Frontal cortex (tissue), 4 donors: ENCODE measurements around the gene DAGLA. TPM values are rescaled to one million over a fixed set of nuclear protein-coding genes. Genes with fewer than 3 reads are reported as not detected.
"Not testable (repeated sequence)": the region's sequence is repeated elsewhere in the genome, so short reads cannot be mapped to it uniquely, and the experiment has no call there.

Experiments
- DNase-seq, 2 donors: peaks; one replicate each; pipeline ENCODE4 v3.0.0; 2012; ENCODE audit warnings: low spot score in 2 of 2
- FAIRE-seq: peaks from 2 replicates; lab custom pipeline; 2012; peaks lifted over from hg19 to GRCh38; lab: Jason Lieb, UNC
- total RNA-seq: library from RNA; depleted of rRNA; stranded (reverse); fragments of >200 nt; gene quantifications from one replicate; pipeline ENCODE4 v1.2.3, GENCODE V29; 2014
- donor health status: control.
- donor health status: control.
- donor health status: control.

Gene DAGLA, protein sequence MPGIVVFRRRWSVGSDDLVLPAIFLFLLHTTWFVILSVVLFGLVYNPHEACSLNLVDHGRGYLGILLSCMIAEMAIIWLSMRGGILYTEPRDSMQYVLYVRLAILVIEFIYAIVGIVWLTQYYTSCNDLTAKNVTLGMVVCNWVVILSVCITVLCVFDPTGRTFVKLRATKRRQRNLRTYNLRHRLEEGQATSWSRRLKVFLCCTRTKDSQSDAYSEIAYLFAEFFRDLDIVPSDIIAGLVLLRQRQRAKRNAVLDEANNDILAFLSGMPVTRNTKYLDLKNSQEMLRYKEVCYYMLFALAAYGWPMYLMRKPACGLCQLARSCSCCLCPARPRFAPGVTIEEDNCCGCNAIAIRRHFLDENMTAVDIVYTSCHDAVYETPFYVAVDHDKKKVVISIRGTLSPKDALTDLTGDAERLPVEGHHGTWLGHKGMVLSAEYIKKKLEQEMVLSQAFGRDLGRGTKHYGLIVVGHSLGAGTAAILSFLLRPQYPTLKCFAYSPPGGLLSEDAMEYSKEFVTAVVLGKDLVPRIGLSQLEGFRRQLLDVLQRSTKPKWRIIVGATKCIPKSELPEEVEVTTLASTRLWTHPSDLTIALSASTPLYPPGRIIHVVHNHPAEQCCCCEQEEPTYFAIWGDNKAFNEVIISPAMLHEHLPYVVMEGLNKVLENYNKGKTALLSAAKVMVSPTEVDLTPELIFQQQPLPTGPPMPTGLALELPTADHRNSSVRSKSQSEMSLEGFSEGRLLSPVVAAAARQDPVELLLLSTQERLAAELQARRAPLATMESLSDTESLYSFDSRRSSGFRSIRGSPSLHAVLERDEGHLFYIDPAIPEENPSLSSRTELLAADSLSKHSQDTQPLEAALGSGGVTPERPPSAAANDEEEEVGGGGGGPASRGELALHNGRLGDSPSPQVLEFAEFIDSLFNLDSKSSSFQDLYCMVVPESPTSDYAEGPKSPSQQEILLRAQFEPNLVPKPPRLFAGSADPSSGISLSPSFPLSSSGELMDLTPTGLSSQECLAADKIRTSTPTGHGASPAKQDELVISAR
- total RNA-seq: 4.9 TPM

DNA sequence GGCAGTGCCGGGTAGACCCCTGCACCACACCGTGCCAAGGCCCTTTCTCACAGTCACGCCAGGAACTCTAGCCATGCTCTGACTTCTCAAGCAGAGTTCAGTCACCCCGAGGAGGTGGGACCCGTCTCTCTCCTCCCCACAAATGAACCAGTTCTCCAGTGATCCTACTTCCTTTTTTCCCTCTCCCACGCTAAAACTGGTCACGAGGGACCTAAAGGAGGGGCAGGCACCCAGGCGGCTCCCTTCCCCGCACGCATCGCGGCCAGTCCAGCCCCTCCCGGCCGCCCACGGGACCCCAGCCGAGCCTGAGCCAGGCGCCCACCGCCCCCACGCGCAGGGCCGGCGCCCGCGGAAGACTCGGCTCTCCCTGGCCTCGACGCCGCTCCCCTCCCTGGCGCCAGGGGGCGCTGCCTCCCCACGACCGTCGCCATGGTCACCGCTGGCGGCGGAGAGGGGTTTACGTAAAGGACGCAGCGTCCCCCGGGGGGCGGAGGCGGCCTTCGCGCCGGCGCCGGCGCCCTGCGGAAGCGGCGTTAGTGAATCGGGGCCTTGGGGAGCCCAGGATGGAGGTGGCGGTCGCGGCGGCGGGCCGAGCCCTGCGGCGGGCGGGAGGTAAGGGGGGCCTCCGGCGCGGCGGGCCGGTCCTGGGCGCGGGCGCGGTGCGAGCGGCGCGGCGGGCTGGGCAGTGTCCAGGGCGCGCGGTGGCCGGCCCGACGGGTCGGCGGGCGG lies at the start of gene DAGLA:
Gene DAGLA (plus strand): TSS at position 499 of the 729 bp plus-strand sequence. CDS start 39,765 bp downstream, outside the sequence.
- peak; percentile 94 to 96 for DNase-seq
- FAIRE-seq: no peak

DNA sequence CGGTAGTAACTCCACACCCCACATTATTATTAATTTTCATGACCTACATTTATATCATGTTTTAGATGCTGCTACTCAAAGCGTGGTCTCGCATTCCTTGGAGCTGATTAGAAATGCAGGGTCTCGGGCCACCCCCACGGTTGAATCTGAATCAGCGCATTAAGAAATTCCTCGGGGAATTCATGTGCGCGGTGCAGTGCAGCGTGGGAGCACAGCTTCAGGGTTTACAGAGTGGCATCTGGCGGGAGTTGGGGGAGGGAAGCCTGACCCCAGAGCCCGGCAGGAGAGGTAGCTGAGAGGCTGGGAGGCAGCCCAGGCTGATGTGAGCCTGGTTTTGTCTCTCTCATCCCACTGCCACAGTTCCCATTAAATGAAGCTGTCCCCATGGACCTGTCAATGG lies 48.1 kb upstream of the DAGLA start:
- FAIRE-seq (no peak), DNase-seq (no peak)

DNA sequence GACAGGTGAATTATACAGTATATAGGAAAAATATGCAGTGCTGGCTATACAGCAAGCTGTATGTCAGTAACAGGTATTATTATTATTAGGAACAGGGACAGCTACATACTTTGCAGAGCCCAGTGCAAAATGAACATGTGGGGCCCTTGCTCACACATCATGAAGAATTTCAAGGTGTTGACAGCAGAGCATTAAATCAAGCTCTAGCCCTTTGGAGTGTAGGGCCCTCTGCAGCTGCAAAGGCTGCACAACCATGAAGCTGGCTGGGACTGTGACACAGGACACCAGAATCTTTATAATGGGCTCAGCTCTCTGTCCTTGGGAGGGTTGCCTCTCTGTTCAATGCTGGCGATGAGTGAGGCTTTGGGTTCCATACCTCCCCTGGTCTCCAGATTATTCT lies 44.9 kb upstream of the DAGLA start:
- DNase-seq (no peak), FAIRE-seq (no peak)

DNA sequence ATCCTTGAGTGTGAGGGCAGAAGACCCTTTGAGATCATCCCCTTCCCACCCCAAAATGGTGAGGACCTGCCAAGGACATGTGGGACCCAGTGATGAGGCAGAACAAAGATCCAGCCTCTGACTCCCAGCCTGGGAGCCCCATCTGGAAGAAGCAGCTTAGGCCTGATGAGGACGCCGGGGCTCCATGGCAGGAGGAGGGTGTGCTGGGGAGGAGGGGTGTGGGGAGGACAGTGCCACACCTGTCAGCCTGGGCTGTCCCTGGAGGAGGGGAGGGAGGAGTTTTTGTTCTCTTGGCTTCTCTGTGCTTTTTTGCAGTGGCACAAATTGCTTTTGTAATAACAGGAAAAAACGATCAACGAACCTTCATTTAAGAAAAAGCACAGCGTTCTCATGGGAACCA lies 44.4 kb upstream of the DAGLA start:
- FAIRE-seq (no peak), DNase-seq (no peak)

DNA sequence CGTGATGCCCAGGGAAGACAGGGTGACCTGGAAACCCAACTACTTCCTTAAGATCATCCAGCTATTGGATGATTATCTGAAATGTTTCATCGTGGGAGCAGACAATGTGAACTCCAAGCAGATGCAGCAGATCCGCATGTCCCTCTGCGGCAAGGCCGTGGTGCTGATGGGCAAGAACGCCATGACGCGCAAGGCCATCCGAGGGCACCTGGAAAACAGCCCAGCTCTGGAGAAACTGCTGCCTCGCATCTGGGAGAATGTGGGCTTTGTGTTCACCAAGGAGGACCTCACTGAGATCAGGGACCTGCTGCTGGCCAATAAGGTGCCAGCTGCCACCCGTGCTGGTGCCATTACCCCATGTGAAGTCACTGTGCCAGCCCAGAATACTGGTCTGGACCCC lies 43.5 kb upstream of the DAGLA start:
- no peak for FAIRE-seq

DNA sequence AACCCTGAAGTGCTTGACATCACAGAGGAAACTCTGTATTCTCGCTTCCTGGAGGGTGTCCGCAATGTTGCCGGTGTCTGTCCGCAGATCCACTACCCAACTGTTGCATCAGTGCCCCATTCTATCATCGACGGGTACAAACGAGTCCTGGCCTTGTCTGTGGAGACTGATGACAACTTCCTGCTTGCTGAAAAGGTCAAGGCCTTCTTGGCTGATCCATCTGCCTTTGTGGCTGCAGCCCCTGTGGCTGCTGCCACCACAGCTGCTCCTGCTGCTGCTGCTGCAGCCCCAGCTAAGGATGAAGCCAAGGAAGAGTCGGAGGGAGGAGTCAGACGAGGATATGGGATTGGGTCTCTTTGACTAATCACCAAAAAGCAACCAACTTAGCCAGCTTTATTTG lies 42.9 kb upstream of the DAGLA start:
- FAIRE-seq: no peak
- no peak for DNase-seq

More for the DNA sequence above, 43.5 kb upstream of the DAGLA start:
- DNase-seq: no peak

DNA sequence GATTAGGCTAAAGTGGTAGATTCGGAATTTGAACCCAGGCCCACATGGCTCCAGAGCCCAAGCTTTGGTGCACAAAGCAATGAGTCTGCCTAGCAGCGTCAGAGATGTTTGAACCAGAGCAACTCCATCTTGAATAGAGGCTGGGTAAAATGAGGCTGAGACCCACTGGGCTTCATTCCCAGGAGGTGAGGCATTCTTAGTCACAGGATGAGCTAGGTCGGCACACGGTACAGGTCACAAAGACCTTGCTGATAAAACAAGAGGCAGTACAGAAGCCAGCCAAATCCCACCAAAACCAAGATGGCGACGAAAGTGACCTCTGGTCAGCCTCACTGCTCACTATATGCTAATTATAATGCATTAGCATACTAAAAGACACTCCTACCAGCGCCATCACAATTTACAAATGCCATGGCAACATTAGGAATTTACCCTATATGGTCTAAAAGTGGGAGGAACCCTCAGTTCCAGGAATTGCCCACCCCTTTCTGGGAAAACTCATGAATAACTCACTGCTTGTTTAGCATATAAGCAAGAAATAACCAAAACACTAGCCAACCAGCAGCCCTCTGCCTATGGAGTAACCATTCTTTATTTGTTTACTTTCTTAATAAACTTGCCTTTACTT lies 40.3 kb upstream of the DAGLA start:
- no peak for DNase-seq

DNA sequence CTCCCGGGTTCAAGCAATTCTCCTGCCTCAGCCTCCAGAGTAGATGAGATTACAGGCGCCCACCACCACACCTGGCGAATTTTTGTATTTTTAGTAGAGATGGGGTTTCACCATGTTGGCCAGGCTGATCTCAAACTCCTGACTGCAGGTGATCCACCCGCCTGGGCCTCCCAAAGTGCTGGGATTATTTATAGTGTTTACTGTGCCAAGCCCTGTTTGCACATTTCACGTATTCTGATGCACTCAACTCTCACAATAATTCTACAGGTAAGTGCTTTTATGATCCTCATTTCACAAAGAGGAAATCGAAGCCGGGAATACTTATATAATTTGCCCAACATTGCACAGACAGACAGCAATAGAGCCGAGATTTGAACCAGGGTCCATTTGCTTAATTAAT lies 38.0 kb upstream of the DAGLA start:
- no peak for FAIRE-seq
- no peak for DNase-seq

More for the DNA sequence above, 40.3 kb upstream of the DAGLA start:
- no peak for FAIRE-seq

DNA sequence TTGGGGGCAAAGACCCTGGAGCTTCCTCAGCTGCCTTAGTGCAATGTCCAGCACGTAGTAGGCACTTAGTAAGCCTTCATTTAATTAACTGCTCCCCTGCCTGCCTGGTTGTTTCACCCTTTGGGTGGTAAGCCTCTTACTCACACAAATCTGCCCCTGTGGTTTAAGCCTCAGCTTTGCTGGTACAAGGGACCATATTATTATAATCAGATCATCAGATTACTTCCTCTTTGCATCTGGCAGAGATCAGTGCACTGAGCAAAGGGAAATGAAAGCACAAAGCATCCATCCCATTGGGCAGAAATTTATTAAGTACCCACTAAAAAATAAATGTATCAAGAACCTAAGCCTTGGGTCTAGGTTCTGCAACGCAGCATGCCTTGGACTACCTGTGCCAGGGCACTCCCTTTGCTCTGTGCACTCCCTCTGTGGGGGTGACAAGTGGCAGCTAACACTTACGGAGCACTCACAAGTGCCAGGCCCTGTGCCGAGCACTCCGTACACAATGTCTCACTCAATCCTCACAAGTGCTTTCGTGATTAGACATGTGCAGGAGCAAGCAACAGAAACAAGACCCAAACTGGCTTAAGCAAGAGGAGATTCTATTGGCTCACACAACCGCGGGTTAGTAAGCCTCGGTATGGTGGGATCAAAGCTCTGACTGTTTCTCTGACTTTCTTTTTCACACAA lies 34.9 kb upstream of the DAGLA start:
- no peak for FAIRE-seq
- DNase-seq: no peak

DNA sequence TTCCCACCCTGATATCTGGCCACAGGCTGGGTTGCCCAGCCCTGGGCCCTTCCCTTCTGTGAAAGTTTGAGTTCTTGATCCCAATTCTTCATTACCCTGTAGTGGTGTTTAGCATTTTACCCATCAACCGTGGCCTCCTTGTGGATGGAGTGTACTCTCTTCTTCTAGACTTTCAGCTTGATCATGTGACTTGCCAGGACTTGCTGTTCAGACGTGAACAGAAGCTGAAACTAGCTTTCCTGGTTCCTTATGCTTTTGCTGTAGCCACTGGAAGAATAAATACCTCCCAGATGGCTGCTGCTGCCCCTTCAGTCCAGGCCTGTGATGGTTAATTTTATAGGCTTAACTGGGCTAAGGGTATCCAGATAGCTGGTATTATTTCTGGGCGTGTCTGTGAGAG lies 32.7 kb upstream of the DAGLA start:
- DNase-seq (no peak), FAIRE-seq (no peak)

DNA sequence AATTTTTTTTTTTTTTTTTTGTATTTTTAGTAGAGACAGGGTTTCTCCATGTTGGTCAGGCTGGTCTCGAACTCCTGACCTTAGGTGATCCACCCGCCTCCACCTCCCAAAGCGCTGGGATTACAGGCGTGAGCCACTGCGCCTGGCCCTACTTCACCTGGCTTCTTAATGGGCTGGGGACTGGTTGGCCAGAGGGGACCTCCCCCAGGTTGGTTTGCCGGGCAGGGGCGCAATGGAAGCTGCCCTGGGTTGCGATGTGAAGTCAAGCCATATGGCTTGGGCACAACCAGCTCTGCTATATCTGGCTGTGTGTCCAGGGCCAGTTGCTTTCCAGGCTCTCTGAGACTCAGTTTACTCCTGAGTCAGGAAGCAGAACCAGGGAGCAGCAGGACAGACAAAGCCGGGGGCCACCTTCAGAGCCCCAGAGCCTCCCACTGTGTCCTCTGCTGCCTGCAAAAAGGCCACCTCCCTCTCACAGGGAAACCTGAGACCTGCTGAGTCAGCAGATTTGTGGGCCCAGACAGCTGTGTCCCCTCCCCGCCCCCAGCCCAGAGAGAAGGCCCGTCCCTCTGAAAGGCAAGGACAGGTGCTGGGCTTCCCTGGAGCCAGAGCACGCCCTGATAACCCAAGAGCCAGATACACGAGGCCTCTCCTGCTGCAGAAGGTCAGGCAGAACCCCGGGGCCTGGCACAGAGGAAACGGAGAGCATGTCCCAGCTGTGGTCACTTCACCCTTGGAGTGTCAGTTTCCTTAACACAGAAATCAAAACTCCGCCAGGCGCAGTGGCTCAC lies 29.2 kb upstream of the DAGLA start:
- FAIRE-seq (no peak), DNase-seq (no peak)

DNA sequence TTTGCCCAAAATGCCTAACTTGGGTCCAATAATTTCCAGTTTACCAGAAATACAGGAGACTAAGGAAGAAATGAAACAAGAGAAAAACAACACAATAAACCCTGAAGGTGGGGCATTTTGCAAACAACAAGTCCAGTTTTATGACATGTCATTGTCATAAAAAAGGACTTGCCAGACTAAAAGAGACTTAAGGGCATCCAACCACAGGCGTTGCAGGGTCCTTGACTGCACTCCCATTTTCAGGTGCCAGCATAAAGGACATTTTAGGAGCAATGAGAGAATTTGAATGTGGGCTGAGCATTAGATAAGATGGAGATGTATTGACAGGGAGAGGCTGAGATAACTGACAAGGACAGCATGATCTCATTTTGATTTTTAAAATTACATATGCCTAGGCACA lies 28.1 kb upstream of the DAGLA start:
- FAIRE-seq (no peak), DNase-seq (no peak)

DNA sequence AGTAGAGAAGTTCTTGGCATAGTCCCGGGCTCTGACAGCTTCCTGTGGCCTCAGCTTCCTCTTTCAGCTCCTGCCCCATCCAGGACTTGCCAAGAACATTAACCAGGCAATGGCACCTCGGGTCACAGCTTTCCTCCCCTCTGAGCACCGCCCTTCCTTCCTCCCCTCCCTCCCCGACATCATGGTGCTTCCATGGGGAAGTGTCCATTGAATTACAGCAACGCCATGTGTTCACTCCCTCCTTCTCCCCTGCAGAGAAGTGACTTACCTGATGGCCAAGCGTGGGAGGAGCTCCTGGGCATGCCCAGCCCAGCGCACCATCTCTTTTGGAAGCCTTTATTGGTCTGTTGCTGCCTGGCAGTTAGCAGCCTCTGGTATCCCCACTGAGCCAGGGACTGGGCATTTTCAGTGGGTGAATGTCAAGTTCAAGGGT lies 25.8 kb upstream of the DAGLA start:
- FAIRE-seq: no peak
- DNase-seq: peak in 1 of 2 donors; percentile 34

DNA sequence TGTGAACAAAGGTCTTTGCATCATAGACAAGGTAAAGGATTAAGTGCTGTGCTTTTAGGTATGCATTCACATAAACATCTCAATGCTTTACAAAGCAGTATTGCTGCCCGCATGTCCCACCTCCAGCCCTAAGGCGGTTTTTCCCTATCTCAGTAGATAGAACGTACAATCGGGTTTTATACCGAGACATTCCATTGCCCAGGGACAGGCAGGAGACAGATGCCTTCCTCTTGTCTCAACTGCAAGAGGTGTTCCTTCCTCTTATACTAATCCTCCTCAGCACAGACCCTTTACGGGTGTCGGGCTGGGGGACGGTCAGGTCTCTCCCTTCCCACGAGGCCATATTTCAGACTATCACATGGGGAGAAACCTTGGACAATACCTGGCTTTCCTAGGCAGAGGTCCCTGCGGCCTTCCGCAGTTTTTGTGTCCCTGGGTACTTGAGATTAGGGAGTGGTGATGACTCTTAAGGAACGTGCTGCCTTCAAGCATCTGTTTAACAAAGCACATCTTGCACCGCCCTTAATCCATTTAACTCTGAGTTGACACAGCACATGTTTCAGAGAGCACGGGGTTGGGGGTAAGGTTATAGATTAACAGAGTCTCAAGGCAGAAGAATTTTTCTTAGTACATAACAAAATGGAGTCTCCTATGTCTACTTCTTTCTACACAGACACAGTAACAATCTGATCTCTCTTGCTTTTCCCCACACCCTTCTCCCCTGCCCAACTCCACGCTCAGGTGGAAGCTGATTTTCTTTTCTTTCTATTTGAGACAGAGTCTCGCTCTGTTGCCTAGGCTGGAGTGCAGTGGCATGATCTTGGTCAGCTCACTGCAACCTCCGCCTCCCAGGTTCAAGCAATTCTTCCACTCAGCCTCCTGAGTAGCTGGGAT lies 24.7 kb upstream of the DAGLA start:
- not testable (repeated sequence) for DNase-seq, FAIRE-seq

DNA sequence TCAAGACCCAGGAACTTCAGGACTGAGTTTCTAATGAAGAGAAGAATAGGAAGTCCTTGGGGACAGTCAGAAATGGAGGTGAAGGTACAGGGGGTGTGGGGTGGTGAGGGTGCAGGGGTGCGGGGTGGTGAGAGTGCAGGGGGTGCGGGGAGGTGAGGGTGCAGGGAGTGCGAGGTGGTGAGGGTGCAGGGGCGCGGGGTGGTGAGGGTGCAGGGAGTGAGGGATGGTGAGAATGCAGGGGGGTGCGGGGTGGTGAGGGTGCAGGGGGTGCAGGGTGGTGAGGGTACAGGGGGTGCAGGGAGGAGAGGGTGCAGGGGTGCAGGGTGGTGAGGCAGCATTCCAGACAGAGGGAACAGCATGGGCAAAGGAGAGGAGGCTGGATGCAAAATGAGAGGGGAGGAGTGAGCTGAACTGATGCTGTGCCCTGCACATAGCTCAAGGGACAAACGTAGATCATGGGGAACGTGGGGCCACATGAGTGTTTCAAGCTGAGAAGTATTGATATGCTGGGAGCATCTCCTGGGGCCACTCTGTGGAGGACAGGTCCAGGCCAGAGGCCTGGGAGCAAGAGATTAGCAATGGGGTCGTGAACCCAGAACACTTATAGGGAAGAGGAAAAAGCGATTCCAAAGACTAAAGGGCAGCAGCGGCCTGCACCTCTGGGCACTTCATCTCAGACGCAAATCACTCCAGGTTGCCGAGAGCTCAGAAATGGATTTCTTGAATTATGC lies 23.7 kb upstream of the DAGLA start:
- DNase-seq: no peak

DNA sequence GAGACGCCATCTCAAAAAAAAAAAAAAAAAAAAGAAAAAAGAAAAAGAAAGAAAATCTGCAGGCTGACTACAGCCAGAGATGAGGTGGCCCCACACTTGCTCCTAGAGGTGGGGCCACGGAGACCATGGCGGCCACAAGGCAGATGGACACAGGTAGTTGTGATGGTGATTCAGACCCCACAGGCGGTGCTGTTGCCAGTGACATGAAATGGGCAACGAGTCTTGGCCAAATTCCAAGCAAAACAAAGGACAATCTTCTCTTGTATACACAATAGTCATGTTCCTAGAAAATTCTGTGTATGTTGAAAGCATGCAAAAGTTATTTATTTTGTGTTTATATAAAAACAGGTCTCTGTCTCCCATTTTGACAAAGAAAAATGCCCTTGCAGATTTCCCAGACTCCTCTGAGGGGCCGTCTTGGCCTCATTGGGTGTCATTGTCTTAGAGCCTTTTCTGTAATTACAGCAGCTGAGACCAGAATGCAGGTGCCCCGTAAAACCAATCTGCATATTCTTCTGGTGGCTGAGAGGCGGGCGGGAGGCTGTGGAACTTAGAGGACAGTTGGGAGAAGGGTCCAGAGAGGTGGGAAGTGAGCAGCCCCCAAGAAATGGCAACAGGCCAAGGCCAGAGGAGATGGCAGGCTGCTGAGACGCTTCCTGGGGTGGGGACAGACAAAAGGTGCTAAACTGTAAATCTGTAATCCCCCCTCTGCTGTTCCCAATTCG lies 22.5 kb upstream of the DAGLA start:
- DNase-seq (no peak), FAIRE-seq (no peak)

More for the DNA sequence above, 23.7 kb upstream of the DAGLA start:
- no peak for FAIRE-seq
